Measurements from ENCODE around the gene NUMBL.
"Not testable (repeated sequence)": the region's sequence is repeated elsewhere in the genome, so short reads cannot be mapped to it uniquely, and the experiment has no call there.

NUMBL gene

DNA sequence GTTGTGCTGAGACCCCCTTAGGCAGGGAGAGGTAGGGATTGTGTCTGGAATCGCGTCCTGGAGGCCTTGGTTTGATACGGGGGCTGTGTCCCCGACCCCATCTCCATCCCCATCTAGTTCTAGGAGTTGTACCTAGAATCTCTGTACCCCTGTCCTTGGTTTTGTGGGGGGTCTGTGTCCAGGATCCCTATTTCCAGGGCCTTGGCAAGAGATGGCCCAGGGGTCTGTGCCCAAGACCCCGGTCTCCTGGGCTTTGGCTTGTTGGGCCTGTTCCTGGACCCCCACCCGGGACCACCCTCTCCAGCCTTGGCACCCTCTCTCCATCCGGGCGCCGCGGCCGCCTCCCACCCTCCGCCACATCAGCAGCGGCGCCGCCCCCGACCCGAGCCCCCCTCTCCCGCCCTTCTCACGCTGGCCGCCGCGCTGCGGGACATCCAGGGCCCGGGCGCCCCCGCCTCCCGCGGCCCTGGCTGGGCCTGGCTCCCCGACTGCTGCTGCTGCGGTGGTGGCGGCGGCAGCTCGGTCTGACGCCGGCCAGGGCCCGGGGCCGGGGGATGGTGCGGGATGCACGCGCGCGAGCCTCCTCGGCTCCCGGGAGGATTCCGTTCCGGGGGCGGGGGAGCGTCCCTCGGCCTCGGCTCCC, at the start of gene NUMBL:
NUMBL (minus strand) TSS at position 602 of the 643 bp plus-strand sequence; CDS start at position 434, 168 bp downstream.
- DNase-seq (ENCODE audit: low read depth in 2 of 2), result no peak

DNA sequence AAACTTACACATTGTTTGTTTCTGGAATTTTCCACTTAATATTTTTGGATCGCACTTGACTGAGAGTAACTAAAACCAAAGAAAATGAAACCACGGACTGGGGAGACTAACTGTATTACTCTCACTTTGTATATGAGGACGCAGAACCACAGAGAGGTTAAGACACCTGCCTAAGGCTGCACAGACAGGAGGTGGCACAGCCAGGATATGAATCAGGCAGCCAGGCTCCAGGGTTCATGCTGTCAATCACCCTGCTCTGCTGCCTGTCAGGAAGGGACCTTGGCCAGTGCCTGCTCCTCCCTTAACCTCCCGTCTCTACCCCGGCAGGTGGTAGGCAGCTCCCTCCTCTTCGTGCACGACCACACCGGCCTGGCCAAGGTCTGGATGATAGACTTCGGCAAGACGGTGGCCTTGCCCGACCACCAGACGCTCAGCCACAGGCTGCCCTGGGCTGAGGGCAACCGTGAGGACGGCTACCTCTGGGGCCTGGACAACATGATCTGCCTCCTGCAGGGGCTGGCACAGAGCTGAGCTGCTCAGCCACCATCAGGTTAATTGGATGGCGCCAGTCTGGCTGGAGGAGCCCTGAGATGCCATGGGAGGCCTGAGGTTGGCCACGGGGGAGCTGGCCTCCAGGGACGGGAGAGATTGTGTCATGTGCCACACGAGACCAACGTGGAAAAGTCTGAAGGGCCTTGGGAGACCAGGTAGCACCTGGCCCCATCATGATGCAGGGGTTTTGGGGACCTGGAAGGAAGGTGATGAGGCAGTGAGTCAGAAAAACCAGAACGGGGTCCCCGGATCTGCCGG, 48.8 kb upstream of the NUMBL start:
- DNase-seq (ENCODE audit: low read depth in 2 of 2), result no peak

DNA sequence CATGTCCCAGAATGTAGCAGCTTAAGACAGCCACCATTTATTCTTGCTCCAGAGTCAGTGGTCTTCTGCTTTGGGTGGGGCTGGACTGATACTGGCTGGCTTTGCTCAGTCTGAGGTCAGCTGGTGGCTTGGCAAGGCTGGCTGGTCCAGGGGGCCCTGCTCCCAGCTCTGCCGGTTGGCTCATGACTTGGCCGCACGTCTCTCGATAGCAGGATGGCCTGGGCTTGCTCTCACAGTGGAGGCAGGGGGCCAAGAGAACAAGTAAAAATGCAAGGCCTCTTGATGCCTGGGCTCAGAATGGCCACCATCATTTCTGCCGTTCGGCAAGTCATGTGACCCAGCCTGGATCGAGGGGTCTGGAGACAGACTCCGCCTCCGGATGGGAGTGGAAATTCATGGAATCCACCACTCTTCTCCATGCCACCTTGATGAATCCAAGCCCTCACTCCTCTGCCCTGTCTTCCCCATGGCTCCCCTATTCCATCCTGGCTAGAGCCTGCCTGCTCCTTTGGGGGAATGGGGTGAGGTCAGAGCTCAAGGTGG, 46.7 kb upstream of the NUMBL start:
- DNase-seq (ENCODE audit: low read depth in 2 of 2), result no peak

DNA sequence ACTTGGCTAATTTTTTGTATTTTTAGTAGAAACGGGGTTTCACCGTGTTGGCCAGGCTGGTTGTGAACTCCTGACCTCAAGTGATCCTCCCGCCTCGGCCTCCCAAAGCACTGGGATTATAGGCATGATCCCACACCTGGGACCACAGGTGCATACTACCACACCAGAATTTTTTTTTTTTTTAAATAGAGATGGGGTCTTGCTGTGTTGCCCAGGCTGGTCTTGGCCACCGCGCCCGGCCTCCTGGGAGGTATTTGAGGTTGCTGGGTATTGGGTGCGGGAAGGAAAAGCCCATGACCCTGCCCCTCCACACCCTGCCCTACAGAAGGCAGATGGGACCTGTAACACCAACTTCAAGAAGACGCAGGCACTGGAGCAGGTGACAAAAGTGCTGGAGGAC, 46.2 kb upstream of the NUMBL start:
- DNase-seq (ENCODE audit: low read depth in 2 of 2), result no peak

DNA sequence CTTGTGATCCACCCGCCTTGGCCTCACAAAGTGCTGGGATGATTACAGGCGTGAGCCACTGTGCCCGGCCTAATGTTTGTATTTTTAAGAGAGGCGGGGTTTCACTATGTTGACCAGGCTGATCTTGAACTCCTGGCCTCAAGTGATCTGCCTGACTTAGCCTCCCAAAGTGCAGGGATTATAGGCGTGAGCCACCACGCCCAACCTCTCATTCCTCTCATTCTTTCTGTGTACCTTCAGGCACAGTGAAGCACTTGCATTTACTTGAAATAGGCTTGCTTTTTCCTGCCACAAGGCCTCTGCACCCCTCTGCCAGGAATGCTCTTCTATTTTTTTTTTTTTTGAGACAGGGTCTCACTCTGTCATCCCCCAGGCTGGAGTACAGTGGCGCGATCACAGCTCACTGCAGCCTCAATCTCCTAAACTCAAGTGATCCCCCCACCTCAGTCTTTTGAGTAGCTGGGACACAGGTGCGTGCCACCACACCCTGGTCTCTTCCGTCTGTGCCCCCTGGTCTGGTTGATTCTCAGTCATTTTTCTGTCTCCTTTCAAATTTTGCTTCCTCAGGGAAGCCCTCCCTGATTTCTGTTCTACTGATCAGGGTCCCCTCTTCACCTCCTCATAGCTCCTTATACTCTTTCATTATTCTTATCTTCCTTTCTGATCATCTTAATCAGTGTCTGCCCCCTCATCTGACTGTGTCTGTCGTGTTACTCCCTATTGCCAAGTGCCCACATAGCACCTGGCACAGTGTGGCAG, 44.7 kb upstream of the NUMBL start:
- DNase-seq (ENCODE audit: low read depth in 2 of 2), result no peak

DNA sequence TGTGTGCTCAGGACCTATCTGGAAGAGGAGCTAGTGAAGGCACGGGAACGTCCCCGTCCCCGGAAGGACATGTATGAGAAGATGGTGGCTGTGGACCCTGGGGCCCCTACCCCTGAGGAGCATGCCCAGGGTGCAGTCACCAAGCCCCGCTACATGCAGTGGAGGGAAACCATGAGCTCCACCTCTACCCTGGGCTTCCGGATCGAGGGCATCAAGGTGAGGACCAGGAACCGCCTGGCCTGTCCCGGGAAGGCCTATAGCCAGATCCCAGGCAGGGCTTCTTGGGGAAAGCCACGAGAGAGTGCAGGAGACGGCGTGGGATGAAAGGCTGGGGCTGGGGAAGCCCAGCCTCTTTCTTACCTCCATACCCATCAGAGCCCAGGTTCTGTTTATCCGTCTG, 42.7 kb upstream of the NUMBL start:
- DNase-seq (ENCODE audit: low read depth in 2 of 2), result no peak

DNA sequence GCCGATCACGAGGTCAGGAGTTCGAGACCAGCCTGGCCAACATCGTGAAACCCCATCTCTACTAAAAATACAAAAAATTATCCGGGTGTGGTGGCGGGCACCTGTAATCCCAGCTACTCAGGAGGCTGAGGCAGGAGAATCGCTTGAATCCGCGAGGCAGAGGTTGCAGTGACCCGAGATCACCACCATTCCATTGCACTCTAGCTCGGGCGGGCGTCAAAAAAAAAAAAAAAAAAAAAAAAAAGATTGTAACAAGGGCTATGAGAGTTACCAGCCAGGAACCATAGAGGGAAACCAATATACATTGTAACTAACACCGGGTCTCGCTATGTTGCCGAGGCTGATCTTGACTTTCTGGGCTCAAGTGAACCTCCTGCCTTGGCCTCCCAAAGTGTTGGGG, 41.9 kb upstream of the NUMBL start:
- DNase-seq (ENCODE audit: low read depth in 2 of 2), result not testable (repeated sequence)

DNA sequence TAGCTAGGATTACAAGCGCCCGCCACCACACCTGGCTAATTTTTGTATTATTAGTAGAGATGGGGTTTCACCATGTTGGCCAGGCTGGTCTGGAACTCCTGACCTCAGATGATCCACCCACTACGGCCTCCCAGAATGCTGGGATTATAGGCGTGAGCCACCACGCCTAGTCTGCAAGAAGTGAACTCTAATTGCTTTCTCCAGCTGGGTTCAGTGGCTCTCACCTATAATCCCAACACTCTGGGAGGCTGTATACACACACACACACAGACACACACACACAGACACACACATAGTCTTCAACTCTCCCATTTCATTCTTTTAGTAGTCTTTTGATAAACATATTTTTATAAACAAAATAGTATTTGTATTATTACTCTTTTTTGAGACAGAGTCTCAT, 39.6 kb upstream of the NUMBL start:
- not testable (repeated sequence) for DNase-seq (ENCODE audit: low read depth in 2 of 2)

DNA sequence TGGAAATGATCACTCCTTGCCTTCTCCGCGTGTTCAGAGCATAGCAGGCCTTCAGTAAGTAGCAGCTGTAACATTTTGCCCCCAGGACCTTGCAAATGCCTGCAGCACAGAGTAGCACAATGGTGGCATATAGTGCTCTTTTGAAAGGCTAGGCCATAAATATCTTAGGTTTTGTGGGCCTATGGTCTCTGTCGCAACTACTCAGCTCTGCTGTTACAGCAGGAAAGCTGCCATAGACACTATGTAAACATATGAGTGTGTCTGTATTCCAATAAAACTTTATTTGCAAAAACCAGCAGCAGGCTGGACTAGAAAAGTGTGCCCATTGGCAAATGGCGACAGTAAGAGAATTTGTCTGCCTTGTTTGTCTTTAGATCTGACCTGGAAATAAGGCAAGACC, 35.8 kb upstream of the NUMBL start:
- DNase-seq (ENCODE audit: low read depth in 2 of 2), result no peak

DNA sequence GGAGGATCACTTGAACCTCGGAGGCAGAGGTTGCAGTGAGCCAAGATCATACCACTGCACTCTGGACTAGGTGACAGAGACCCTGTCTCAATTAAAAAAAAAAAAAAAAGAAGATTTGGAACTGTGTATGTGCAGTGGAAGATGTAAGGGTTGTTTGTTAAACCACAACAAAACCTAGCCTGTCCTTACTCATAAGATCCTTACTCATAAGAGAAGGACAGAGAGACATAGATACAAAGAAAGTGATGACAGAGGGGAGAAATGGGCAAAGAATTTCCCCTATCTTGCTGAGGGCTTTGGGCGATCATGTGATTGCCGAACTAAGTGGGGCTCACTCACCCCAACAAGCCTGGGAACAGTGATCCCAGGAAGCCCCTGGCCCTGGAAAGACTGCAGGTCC, 34.4 kb upstream of the NUMBL start:
- no peak for DNase-seq (ENCODE audit: low read depth in 2 of 2)

DNA sequence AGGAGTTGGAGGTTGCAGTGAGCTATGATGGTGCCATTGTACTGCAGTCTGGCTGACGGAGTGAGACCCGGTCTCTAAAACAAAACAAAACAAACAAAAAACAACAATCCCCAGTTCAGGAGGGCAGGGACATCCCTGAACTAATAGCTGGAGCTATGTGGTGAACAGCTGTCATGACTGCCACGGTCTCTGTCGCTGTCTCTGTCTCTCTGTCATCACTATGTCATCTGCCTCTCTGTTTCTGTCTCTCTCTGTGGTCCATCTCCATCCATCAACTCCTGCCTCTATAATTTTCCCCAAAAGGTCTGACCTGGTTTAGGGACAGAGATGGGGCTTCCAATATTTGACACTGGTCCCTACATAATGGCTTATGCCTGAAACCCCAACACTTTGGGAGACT, 33.9 kb upstream of the NUMBL start:
- no peak for DNase-seq (ENCODE audit: low read depth in 2 of 2)

DNA sequence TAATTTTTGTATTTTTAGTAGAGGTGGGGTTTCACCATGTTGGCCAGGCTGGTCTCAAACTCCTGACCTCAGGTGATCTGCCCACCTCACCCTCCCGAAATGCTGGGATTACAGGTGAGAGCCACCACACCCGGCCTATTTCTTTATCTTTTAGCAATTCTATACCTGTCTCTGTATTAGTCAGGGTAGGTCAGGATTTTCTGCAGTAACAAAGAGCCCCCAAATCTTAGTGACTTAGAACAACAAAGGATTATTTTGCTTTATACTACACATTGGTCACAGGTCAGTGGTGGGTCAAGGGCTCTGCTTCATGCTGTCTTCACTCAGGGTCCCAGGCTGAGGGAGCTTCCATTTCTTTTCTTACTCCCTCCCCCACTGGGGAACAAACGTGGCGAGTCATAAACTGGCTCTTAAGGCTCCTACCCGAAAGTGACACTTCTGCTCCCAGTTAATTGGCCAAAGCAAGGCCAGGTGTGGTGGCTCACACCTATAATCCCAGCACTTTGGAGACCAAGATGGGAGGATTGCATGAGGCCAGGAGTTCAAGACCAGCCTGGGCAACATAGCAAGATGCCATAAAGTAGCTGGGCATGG, 33.3 kb upstream of the NUMBL start:
- DNase-seq (ENCODE audit: low read depth in 2 of 2), result no peak

DNA sequence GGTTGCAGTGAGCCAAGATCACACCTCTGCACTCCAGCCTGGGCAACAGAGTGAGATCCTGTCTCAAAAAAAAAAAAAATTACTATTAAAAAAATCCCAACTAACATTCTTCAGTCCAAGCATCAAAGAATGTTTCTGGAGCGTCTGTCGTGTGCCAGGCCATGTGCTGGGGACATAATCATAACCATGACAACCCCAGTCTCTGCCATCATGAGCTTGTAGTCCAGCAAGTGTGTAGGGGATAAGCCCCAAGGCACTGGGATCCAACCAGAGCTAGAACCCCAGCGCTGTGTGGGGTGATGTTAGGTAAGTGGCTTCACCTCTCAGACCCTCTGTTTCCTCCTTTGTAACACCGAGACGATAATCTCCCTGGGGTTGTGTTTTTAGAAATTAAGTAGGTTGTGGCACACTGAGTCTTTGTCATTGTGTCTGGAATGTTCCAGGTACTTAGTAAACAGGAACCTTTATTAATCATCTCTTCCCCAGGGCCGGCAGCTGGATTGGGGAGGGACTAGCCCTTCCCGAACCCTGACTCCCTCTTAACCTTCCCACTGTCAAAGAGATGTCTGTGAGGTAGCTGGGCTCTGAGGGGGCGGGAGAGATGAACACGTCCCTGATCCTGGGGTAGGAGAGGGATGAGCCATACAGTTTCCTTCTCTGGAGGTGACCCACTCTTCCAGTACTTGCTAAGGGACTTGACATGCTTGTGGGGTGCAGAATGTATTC, 31.6 kb upstream of the NUMBL start:
- DNase-seq (ENCODE audit: low read depth in 2 of 2), result no peak

DNA sequence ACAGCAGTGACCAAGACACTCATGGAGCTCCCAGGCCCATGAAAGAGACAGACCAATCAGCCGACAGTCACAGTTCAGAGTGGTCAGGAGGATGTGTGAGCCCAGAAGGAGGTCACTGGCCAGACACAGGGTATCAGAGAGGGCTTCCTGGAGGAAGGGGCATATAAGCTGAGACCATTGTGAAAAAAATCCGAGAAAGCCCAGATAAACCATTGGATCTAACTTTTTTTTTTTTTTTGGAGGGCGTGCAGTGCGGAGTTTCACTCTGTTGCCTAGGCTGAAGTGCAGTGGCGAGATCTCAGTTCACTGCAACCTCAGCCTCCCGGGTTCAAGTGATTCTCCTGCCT, 30.7 kb upstream of the NUMBL start:
- no peak for DNase-seq (ENCODE audit: low read depth in 2 of 2)

DNA sequence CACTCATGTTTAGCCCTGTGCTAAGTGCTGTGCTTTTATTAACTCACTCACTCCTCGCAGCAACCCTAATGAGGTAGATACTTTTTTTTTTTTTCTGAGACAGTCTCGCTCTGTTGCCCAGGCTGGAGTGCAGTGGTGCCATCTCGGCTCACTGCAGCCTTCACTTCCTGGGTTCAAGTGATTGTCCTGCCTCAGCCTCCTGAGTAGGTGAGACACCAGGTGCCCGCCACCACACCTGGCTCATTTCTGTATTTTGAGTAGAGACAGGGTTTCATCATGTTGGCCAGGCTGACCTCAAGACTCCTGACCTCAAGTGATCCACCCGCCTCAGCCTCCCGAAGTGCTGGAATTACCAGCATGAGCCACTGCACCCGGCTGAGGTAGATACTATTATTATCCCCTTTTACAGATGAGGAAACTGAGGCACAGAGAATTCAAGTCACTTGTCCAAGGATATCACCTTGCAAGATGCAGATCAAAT, 29.0 kb upstream of the NUMBL start:
- DNase-seq (ENCODE audit: low read depth in 2 of 2), result no peak

DNA sequence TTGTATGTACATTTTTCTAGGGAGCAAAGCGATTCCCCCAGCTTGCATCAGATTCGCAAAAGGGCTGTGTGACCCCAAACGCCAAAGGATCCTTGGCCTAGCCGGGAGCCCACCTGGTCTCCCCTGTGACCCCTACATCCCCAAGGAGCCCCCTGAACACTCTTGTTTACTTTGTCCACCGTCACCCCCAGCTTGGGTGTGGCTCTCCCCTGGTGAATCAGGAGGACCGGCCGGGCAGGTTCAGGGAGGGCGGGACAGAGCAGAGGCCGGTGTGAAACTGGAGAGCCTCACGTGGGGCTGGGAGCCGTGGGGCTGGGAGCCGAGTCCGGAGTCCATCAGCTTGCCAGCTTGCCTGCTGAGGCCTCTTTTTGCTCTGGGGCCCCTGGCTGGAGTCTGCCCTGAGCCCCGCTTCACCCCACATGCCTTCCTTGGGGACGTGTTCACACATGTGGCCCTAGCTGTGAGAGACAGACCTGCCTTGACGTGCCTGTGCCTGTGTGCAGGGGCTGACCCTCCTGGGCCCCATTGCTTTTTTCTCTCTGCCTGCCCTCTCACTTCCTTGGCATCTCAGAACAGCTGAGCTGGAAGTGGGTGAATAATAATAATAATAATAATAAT, 28.4 kb upstream of the NUMBL start:
- no peak for DNase-seq (ENCODE audit: low read depth in 2 of 2)

DNA sequence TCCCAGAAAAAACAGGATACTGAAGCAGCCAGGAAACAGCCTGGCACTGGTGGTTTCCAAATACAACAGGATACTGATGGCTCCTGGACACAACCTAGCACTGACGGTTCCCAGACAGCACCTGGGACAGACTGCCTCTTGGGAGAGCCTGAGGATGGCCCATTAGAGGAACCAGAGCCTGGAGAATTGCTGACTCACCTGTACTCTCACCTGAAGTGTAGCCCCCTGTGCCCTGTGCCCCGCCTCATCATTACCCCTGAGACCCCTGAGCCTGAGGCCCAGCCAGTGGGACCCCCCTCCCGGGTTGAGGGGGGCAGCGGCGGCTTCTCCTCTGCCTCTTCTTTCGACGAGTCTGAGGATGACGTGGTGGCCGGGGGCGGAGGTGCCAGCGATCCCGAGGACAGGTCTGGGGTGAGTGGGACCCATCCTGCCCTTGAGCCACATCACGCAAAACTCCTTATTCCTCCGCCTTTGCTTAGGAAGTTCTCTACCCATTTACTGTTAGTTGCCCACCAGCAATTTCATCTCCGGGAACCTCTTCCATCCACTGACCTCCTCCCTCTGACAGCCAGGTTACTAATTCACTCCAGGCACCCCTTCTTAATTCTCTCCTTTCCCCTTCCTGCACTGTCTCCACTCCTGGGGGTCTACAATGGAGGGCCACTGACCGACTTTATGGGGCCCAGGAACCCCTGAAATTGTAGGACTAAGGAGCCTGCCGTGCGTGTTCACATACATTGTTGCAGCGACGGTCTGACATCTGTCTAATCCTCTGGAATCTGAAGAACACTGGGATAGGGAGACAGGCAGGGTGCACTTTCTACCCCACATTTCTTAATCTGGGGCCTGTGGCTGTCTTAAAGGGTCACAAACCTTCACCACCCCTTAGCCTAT, 27.7 kb upstream of the NUMBL start:
- no peak for DNase-seq (ENCODE audit: low read depth in 2 of 2)

DNA sequence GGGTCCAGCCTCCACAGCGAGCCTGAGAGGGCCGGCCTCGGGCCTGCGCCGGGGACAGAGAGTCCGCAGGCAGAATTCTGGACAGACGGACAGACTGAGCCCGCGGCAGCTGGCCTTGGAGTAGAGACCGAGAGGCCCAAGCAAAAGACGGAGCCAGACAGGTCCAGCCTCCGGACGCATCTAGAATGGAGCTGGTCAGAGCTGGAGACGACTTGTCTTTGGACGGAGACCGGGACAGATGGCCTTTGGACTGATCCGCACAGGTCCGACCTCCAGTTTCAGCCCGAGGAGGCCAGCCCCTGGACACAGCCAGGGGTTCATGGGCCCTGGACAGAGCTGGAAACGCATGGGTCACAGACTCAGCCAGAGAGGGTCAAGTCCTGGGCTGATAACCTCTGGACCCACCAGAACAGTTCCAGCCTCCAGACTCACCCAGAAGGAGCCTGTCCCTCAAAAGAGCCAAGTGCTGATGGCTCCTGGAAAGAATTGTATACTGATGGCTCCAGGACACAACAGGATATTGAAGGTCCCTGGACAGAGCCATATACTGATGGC, 27.0 kb upstream of the NUMBL start:
- DNase-seq (ENCODE audit: low read depth in 2 of 2), result no peak

DNA sequence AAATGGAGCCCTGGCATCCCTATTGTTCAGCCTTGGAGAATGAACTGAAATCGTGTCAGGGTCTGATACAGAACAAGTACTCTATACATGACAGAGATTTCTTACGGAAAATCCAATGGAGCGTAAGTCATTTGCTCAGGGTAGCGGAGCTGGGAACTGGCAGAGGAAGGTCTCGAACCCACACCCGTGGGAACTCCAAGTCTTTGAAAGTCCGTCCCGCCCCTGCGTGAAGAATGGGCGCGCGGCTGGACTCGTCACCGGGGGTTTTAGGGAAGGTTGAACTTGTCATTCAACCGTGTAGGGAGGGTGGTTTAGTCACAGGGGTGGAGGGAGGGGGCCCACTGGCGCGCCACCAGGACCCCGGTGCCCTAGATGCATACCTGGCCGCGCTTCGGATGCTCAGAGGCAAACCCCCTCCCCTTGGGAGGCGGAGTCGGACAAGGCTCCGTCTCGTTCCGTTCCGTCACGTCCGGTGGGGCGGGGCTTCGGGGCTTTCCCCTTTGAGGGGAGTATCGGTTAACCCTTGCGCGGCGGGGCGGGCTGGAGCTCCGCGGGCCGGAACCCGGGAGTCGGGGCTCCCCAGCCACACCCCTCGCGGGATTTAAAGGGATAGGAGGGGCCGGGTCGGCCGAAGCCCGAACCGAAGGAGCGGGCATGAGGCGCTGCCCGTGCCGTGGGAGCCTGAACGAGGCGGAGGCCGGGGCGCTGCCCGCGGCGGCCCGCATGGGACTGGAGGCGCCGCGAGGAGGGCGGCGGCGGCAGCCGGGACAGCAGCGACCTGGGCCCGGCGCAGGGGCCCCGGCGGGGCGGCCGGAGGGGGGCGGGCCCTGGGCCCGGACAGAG, 26.3 kb upstream of the NUMBL start, which contains the start of the genes COQ8B and ITPKC:
COQ8B (minus strand) TSS at position 405 of the 843 bp plus-strand sequence. CDS start 2,254 bp downstream, outside the sequence.
ITPKC (plus strand) TSS at position 631 of the 843 bp plus-strand sequence; CDS start at position 655, 24 bp downstream.
- peak; percentile 100 for DNase-seq (ENCODE audit: low read depth in 2 of 2)
